ENCODE data around the gene FANCC. TPM values are rescaled to one million over a fixed set of nuclear protein-coding genes. Genes with fewer than 3 reads are reported as not detected.
"Not testable (repeated sequence)": the region's sequence is repeated elsewhere in the genome, so short reads cannot be mapped to it uniquely, and the experiment has no call there.

Gene FANCC
- total and polyA plus RNA-seq, 2 of the 4 experiments (the other 2 are of a cell fraction), result 4.7 to 6.3 TPM

DNA sequence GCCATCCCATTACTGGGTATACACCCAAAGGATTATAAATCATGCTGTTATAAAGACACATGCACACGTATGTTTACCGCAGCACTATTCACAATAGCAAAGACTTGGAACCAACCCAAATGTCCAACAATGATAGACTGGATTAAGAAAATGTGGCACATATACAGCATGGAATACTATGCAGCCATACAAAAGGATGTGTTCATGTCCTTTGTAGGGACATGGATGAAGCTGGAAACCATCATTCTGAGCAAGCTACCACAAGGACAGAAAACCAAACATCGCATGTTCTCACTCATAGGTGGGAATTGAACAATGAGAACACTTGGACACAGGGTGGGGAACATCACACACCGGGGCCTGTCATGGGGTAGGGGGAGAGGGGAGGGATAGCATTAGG is 97.2 kb downstream of the FANCC start:
- H3K79me1 ChIP-seq (ENCODE audit: low read depth in 1 of 2, low read length in 2 of 2); H3K4me1 ChIP-seq (ENCODE audit: control insufficient read depth, insufficient read depth, low read length); DNase-seq; BruUV-seq (replicated peaks); H2AK9ac ChIP-seq (replicated peaks; ENCODE audit: low read depth, low read length, poor library complexity); H2BK120ac ChIP-seq (ENCODE audit: low read depth, low read length); H2BK15ac ChIP-seq (ENCODE audit: low read depth, low read length); ATAC-seq (ENCODE audit: low read depth); H4K20me1 ChIP-seq (ENCODE audit: insufficient read depth, low read length); H4K91ac ChIP-seq (ENCODE audit: insufficient read depth, low read depth, low read length); H4K5ac ChIP-seq (ENCODE audit: low read depth, low read length); H3K4ac ChIP-seq (ENCODE audit: low read depth, low read length); H3K56ac ChIP-seq (ENCODE audit: extremely low read depth, insufficient read depth, low read length); H3K14ac ChIP-seq (replicated peaks; ENCODE audit: low read depth, low read length); dilution Hi-C loops (cut with HindIII; ENCODE audit: low sequenced_read_pairs, unreplicated experiment); H2BK20ac ChIP-seq (ENCODE audit: low read depth, low read length); H3K9me1 ChIP-seq (ENCODE audit: insufficient read depth, low read length); POLR2A ChIA-PET (ENCODE audit: unreplicated experiment); H3K4me3 ChIP-seq (ENCODE audit: insufficient read depth, low read depth, low read length); H3K27me3 ChIP-seq (ENCODE audit: control insufficient read depth, insufficient read depth, low read length); H2BK5ac ChIP-seq (ENCODE audit: low read depth, low read length, poor library complexity, severe bottlenecking); H3K36me3 ChIP-seq (ENCODE audit: control insufficient read depth, insufficient read depth, low read length); H3K9me3 ChIP-seq (ENCODE audit: control insufficient read depth, insufficient read depth, low read length); intact Hi-C loops (cut with micrococcal nuclease); H2AK5ac ChIP-seq (ENCODE audit: low read depth, low read length); H2AFZ ChIP-seq (replicated peaks; ENCODE audit: low read length, poor library complexity); in situ Hi-C loops (cut with MboI; ENCODE audit: low sequenced_read_pairs); H3K4me2 ChIP-seq (ENCODE audit: low read depth, low read length); H4K8ac ChIP-seq (ENCODE audit: low read depth in 2 of 2, low read length in 2 of 2); H3K9ac ChIP-seq (ENCODE audit: low read depth, low read length); CTCF ChIA-PET; H3K18ac ChIP-seq (ENCODE audit: low read depth, low read length); H3K27ac ChIP-seq (ENCODE audit: insufficient read depth, low read length); H3K23ac ChIP-seq (ENCODE audit: low read depth, low read length): not testable (repeated sequence)
- WGBS, 2 experiments (ENCODE audit: extremely low coverage in 2 of 2, insufficient read length in 1 of 2), result no CpG with 5 or more reads among the region's 4 CpGs

Measured in IMR-90 (cell line).